ENCODE results near the gene BFAR. TPM values are rescaled to one million over a fixed set of nuclear protein-coding genes. Genes with fewer than 3 reads are reported as not detected.

BFAR gene
- total and polyA plus RNA-seq, 2 donors (not counting 1 experiment from before 2014, with no cell fraction given) = 78.4 to 85.6 TPM

- H4K20me1 ChIP-seq (ENCODE audit: control insufficient read depth, extremely low read depth, insufficient read depth, low read length) = no peaks in the 10 kb centered on the region
- no peak overlapping the region for H2AFZ ChIP-seq (ENCODE audit: low read length)
- no peaks in the 10 kb centered on the region for H3K79me2 ChIP-seq (ENCODE audit: control insufficient read depth, insufficient read depth, low read length)
- no peak overlapping the region for H3K27ac ChIP-seq (ENCODE audit: insufficient read depth, low read length)
- H3K4me2 ChIP-seq (ENCODE audit: extremely low read depth, insufficient read depth, low read length) = no peak overlapping the region
- no peak overlapping the region for H3K4me3 ChIP-seq (replicated peaks in 1 of 4; ENCODE audit: control extremely low read depth in 1 of 4, insufficient read depth in 1 of 4, low read depth in 3 of 4, low read length in 4 of 4)
- no peaks in the 10 kb centered on the region for H3K4me1 ChIP-seq (ENCODE audit: control insufficient read depth, extremely low read depth, insufficient read depth, low read length)
- DNase-seq (ENCODE audit: low read depth in 2 of 2) = no peak
- no peak overlapping the region for H3K9ac ChIP-seq (ENCODE audit: insufficient read depth, low read length)
- H3K27me3 ChIP-seq (ENCODE audit: control insufficient read depth, insufficient read depth, low read length) = no peaks in the 10 kb centered on the region
- no peak for TF ChIP-seq EZH2 (IDR thresholded peaks at IDR 0.05; ENCODE audit: low read length, missing control alignments)
- TF ChIP-seq, protein P1, sequence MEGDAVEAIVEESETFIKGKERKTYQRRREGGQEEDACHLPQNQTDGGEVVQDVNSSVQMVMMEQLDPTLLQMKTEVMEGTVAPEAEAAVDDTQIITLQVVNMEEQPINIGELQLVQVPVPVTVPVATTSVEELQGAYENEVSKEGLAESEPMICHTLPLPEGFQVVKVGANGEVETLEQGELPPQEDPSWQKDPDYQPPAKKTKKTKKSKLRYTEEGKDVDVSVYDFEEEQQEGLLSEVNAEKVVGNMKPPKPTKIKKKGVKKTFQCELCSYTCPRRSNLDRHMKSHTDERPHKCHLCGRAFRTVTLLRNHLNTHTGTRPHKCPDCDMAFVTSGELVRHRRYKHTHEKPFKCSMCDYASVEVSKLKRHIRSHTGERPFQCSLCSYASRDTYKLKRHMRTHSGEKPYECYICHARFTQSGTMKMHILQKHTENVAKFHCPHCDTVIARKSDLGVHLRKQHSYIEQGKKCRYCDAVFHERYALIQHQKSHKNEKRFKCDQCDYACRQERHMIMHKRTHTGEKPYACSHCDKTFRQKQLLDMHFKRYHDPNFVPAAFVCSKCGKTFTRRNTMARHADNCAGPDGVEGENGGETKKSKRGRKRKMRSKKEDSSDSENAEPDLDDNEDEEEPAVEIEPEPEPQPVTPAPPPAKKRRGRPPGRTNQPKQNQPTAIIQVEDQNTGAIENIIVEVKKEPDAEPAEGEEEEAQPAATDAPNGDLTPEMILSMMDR (conservative IDR thresholded peaks at IDR 0.05 in 1 of 2, IDR thresholded peaks at IDR 0.05 in 1 of 2; ENCODE audit: low read depth in 1 of 2, low read length in 2 of 2) = no peak
- H3K9me3 ChIP-seq (ENCODE audit: control insufficient read depth, insufficient read depth, low read depth, low read length) = no peaks in the 10 kb centered on the region
- H3K36me3 ChIP-seq (ENCODE audit: control insufficient read depth, insufficient read depth, low read length) = peaks cover 7% of the 10 kb centered on the region
Measured at GRCh38 chr16:14606102-14606501, 26.6 kb upstream of the BFAR start.

- DNase-seq (ENCODE audit: low read depth in 2 of 2) = no peak
- H3K79me2 ChIP-seq (ENCODE audit: control insufficient read depth, insufficient read depth, low read length) = no peaks in the 10 kb centered on the region
- no peaks in the 10 kb centered on the region for H3K27me3 ChIP-seq (ENCODE audit: control insufficient read depth, insufficient read depth, low read length)
- H3K4me3 ChIP-seq (replicated peaks in 1 of 4; ENCODE audit: control extremely low read depth in 1 of 4, insufficient read depth in 1 of 4, low read depth in 3 of 4, low read length in 4 of 4) = no peak overlapping the region
- no peak overlapping the region for H3K4me2 ChIP-seq (ENCODE audit: extremely low read depth, insufficient read depth, low read length)
- no peaks in the 10 kb centered on the region for H3K4me1 ChIP-seq (ENCODE audit: control insufficient read depth, extremely low read depth, insufficient read depth, low read length)
- H3K36me3 ChIP-seq (ENCODE audit: control insufficient read depth, insufficient read depth, low read length) = peaks cover 5% of the 10 kb centered on the region
- H3K27ac ChIP-seq (ENCODE audit: insufficient read depth, low read length) = no peak overlapping the region
- H2AFZ ChIP-seq (ENCODE audit: low read length) = no peak overlapping the region
- H3K9me3 ChIP-seq (ENCODE audit: control insufficient read depth, insufficient read depth, low read depth, low read length) = no peaks in the 10 kb centered on the region
- H3K9ac ChIP-seq (ENCODE audit: insufficient read depth, low read length) = no peak overlapping the region
- TF ChIP-seq, protein P1 (conservative IDR thresholded peaks at IDR 0.05 in 1 of 2, IDR thresholded peaks at IDR 0.05 in 1 of 2; ENCODE audit: low read depth in 1 of 2, low read length in 2 of 2) = no peak
- no peak for TF ChIP-seq EZH2 (IDR thresholded peaks at IDR 0.05; ENCODE audit: low read length, missing control alignments)
- H4K20me1 ChIP-seq (ENCODE audit: control insufficient read depth, extremely low read depth, insufficient read depth, low read length) = no peaks in the 10 kb centered on the region
Measured at GRCh38 chr16:14608111-14608566, 24.6 kb upstream of the BFAR start.

DNA sequence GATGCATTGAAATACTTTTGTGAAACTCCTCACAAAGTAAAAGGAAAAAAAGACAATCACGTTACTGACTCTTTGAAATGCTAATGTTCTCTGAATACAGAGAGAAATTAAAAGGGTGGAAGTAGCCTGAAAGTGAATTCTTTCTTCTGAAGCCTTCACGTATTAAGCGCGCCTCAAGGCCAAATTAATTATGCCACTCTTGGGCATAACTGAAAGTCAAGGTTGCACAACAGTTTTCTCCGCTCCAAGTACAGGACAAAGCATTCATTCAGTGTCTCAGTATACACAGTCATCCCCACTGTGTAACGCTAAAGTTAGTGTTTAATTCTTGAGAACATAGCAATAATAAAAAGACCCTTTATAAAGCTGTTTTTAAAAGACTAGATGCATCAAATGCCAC, 24.1 kb upstream of the BFAR start:
- no peak overlapping the region for H3K9ac ChIP-seq (ENCODE audit: insufficient read depth, low read length)
- H3K4me1 ChIP-seq (ENCODE audit: control insufficient read depth, extremely low read depth, insufficient read depth, low read length) = no peaks in the 10 kb centered on the region
- H4K20me1 ChIP-seq (ENCODE audit: control insufficient read depth, extremely low read depth, insufficient read depth, low read length) = no peaks in the 10 kb centered on the region
- H3K4me2 ChIP-seq (ENCODE audit: extremely low read depth, insufficient read depth, low read length) = no peak overlapping the region
- no peaks in the 10 kb centered on the region for H3K9me3 ChIP-seq (ENCODE audit: control insufficient read depth, insufficient read depth, low read depth, low read length)
- TF ChIP-seq, protein P1 (conservative IDR thresholded peaks at IDR 0.05 in 1 of 2, IDR thresholded peaks at IDR 0.05 in 1 of 2; ENCODE audit: low read depth in 1 of 2, low read length in 2 of 2) = no peak
- TF ChIP-seq EZH2 (IDR thresholded peaks at IDR 0.05; ENCODE audit: low read length, missing control alignments) = no peak
- peaks cover 2% of the 10 kb centered on the region for H3K36me3 ChIP-seq (ENCODE audit: control insufficient read depth, insufficient read depth, low read length)
- no peaks in the 10 kb centered on the region for H3K27me3 ChIP-seq (ENCODE audit: control insufficient read depth, insufficient read depth, low read length)
- H3K27ac ChIP-seq (ENCODE audit: insufficient read depth, low read length) = no peak overlapping the region
- H3K79me2 ChIP-seq (ENCODE audit: control insufficient read depth, insufficient read depth, low read length) = no peaks in the 10 kb centered on the region
- no peak for DNase-seq (ENCODE audit: low read depth in 2 of 2)
- no peak overlapping the region for H3K4me3 ChIP-seq (replicated peaks in 1 of 4; ENCODE audit: control extremely low read depth in 1 of 4, insufficient read depth in 1 of 4, low read depth in 3 of 4, low read length in 4 of 4)
- H2AFZ ChIP-seq (ENCODE audit: low read length) = no peak overlapping the region

Measured in fibroblast of lung (primary cell).